PFSK-1 (cell line): Measurements from ENCODE around the gene SLC16A11.

ENCODE experiments used
- FOXP2 ChIP-seq: optimal IDR thresholded peaks from 2 replicates; pipeline ENCODE3; 2011; ENCODE audit warnings: borderline replicate concordance, control low read depth, inconsistent platforms; ENCODE audit not compliant: insufficient read depth; ENCODE audit errors: extremely low read length, extremely low read depth
- POLR2AphosphoS5 ChIP-seq: IDR thresholded peaks from 2 replicates; pipeline ENCODE4 v1.6.1; 2012; ENCODE audit warnings: low read depth, mild to moderate bottlenecking, control low read depth, low read length, moderate library complexity
- REST ChIP-seq, 2 experiments: IDR thresholded peaks; 2 replicates each; pipeline versions ENCODE4 v1.6.1 to v1.8.0; 2011 to 2012; ENCODE audit warnings: low read depth in 2 of 2, low read length in 2 of 2, control low read depth in 1 of 2, inconsistent platforms in 1 of 2, mild to moderate bottlenecking in 1 of 2, moderate library complexity in 1 of 2; ENCODE audit not compliant: insufficient read depth in 1 of 2
- SIN3A ChIP-seq: IDR thresholded peaks from 2 replicates; pipeline ENCODE4 v1.6.1; 2012; ENCODE audit warnings: mild to moderate bottlenecking, low read length, moderate library complexity, borderline replicate concordance; ENCODE audit not compliant: insufficient read depth
- TAF1 ChIP-seq: IDR thresholded peaks from 2 replicates; pipeline ENCODE4 v1.6.1; 2012; ENCODE audit warnings: low read length, control low read depth, borderline replicate concordance; ENCODE audit not compliant: insufficient read depth

SLC16A11 gene

GRCh38 chr17:7034955-7035590 lies 8.8 kb downstream of the SLC16A11 start:
- TF ChIP-seq SIN3A, result no peak
- TF ChIP-seq REST (IDR thresholded peaks at IDR 0.05; ENCODE audit: insufficient read depth in 1 of 2, low read depth in 2 of 2, low read length in 2 of 2), result no peak
- no peak for TF ChIP-seq FOXP2
- no peak for TF ChIP-seq POLR2AphosphoS5
- TF ChIP-seq TAF1, result no peak

- TF ChIP-seq FOXP2 (no peak), SIN3A (no peak), TAF1 (no peak), REST (IDR thresholded peaks at IDR 0.05; ENCODE audit: insufficient read depth in 1 of 2, low read depth in 2 of 2, low read length in 2 of 2) (no peak)
Observed at GRCh38 chr17:7029659-7030058, 14.2 kb downstream of the SLC16A11 start.

- no peak for TF ChIP-seq TAF1
- no peak for TF ChIP-seq SIN3A
- TF ChIP-seq FOXP2, result no peak
- TF ChIP-seq POLR2AphosphoS5, result no peak
- no peak for TF ChIP-seq REST (IDR thresholded peaks at IDR 0.05; ENCODE audit: insufficient read depth in 1 of 2, low read depth in 2 of 2, low read length in 2 of 2)
Observed at GRCh38 chr17:7029096-7029495, 14.8 kb downstream of the SLC16A11 start.

- TF ChIP-seq POLR2AphosphoS5, result no peak
- no peak for TF ChIP-seq SIN3A
- TF ChIP-seq TAF1, result no peak
- TF ChIP-seq FOXP2, result no peak
- no peak for TF ChIP-seq REST (IDR thresholded peaks at IDR 0.05; ENCODE audit: insufficient read depth in 1 of 2, low read depth in 2 of 2, low read length in 2 of 2)
Observed at GRCh38 chr17:7027335-7027734, 16.6 kb downstream of the SLC16A11 start.
